Mesenchymal stem cell (in vitro differentiated cells and primary cell): ENCODE results near the gene RTCA.

ENCODE experiments used
- DNase-seq: peaks from one replicate; pipeline ENCODE4 v3.0.0-alpha.2; 2013
- H2AFZ ChIP-seq: one replicate; pipeline ENCODE4 v1.6.1; 2013; ENCODE audit warnings: low read depth, mild to moderate bottlenecking, control low read depth, inconsistent platforms, low read length, moderate library complexity
- H2AK5ac ChIP-seq: 2 replicates; pipeline ENCODE4 v1.6.1; 2013; ENCODE audit warnings: low read length, moderate library complexity, mild to moderate bottlenecking, inconsistent platforms; ENCODE audit not compliant: severe bottlenecking
- H2BK120ac ChIP-seq: one replicate; pipeline ENCODE4 v1.6.1; 2013; ENCODE audit warnings: low read depth, mild to moderate bottlenecking, inconsistent platforms, low read length, moderate library complexity
- H2BK12ac ChIP-seq, 2 experiments: one replicate each; pipeline ENCODE4 v1.6.1; 2013; ENCODE audit warnings: inconsistent platforms in 2 of 2, low read length in 2 of 2, mild to moderate bottlenecking in 2 of 2, moderate library complexity in 2 of 2, control low read depth in 1 of 2
- H2BK15ac ChIP-seq: one replicate; pipeline ENCODE4 v1.6.1; 2013; ENCODE audit warnings: mild to moderate bottlenecking, low read depth, inconsistent platforms; ENCODE audit not compliant: poor library complexity, severe bottlenecking
- H2BK5ac ChIP-seq: 2 replicates; pipeline ENCODE4 v1.6.1; 2013; ENCODE audit warnings: low read depth, mild to moderate bottlenecking, low read length, control low read depth, inconsistent platforms; ENCODE audit not compliant: poor library complexity, severe bottlenecking
- H3K14ac ChIP-seq, 2 experiments: one replicate each; pipeline ENCODE4 v1.6.1; 2013; ENCODE audit warnings: inconsistent platforms in 2 of 2, low read length in 2 of 2, control low read depth in 1 of 2, mild to moderate bottlenecking in 1 of 2, moderate library complexity in 1 of 2
- H3K18ac ChIP-seq, 2 experiments: one replicate each; pipeline ENCODE4 v1.6.1; 2013; ENCODE audit warnings: inconsistent platforms in 2 of 2, low read length in 2 of 2, control low read depth in 1 of 2, low read depth in 1 of 2, mild to moderate bottlenecking in 1 of 2
- H3K23ac ChIP-seq, 2 experiments: one replicate each; pipeline ENCODE4 v1.6.1; 2013; ENCODE audit warnings: inconsistent platforms in 2 of 2, low read length in 2 of 2, mild to moderate bottlenecking in 2 of 2, moderate library complexity in 2 of 2, control low read depth in 1 of 2
- H3K27ac ChIP-seq: 2 replicates; pipeline ENCODE4 v1.5.1; 2013; ENCODE audit warnings: mild to moderate bottlenecking, moderate library complexity, low read length, control low read depth, inconsistent platforms; ENCODE audit not compliant: poor library complexity, severe bottlenecking
- H3K27me3 ChIP-seq, 2 experiments: 2 replicates each; pipeline versions ENCODE4 v1.6.1 to v1.7.0; 2013; ENCODE audit warnings: low read length in 2 of 2, mild to moderate bottlenecking in 2 of 2, moderate library complexity in 2 of 2, control low read depth in 1 of 2, inconsistent platforms in 1 of 2; ENCODE audit not compliant: control insufficient read depth in 1 of 2, insufficient read depth in 1 of 2
- H3K36me3 ChIP-seq, 2 experiments: 2 replicates each; pipeline versions ENCODE4 v1.6.1 to v1.7.0; 2013; ENCODE audit warnings: low read length in 2 of 2, control low read depth in 1 of 2, inconsistent platforms in 1 of 2, low read depth in 1 of 2, mild to moderate bottlenecking in 1 of 2; ENCODE audit not compliant: insufficient read depth in 2 of 2, control insufficient read depth in 1 of 2
- H3K4ac ChIP-seq, 2 experiments: one replicate each; pipeline ENCODE4 v1.6.1; 2013; ENCODE audit warnings: inconsistent platforms in 2 of 2, low read length in 2 of 2, mild to moderate bottlenecking in 2 of 2, moderate library complexity in 2 of 2, control low read depth in 1 of 2, low read depth in 1 of 2
- H3K4me1 ChIP-seq: 2 replicates; pipeline ENCODE4 v1.6.1; 2013; ENCODE audit warnings: low read depth, low read length, control low read depth; ENCODE audit not compliant: control insufficient read depth, insufficient read depth
- H3K4me2 ChIP-seq: 2 replicates; pipeline ENCODE4 v1.6.1; 2013; ENCODE audit warnings: low read length, mild to moderate bottlenecking, inconsistent platforms; ENCODE audit not compliant: poor library complexity, severe bottlenecking
- H3K4me3 ChIP-seq, 2 experiments: 2 replicates each; pipeline versions ENCODE4 v1.5.1 to v1.7.0; 2013; ENCODE audit warnings: low read length in 2 of 2, mild to moderate bottlenecking in 2 of 2, control low read depth in 1 of 2, low read depth in 1 of 2; ENCODE audit not compliant: insufficient read depth in 1 of 2
- H3K79me1 ChIP-seq: replicated peaks from 2 replicates; pipeline ENCODE4 v1.6.1; 2013; ENCODE audit warnings: mild to moderate bottlenecking, control low read depth, low read length, inconsistent platforms; ENCODE audit not compliant: poor library complexity, severe bottlenecking
- H3K9ac ChIP-seq: 2 replicates; pipeline ENCODE4 v1.7.0; 2013; ENCODE audit warnings: mild to moderate bottlenecking, low read length, moderate library complexity
- H3K9me3 ChIP-seq: 2 replicates; pipeline ENCODE4 v1.7.0; 2013; ENCODE audit warnings: mild to moderate bottlenecking, low read length; ENCODE audit not compliant: control insufficient read depth
- H4K8ac ChIP-seq: one replicate; pipeline ENCODE4 v1.6.1; 2013; ENCODE audit warnings: inconsistent platforms, mild to moderate bottlenecking, low read length, moderate library complexity
- H4K91ac ChIP-seq: one replicate; pipeline ENCODE4 v1.6.1; 2013; ENCODE audit warnings: mild to moderate bottlenecking, low read length, inconsistent platforms
- WGBS: methylation state at CpG from one replicate; pipeline ENCODE4 v1.1.7; 2013; ENCODE audit warnings: mixed read lengths; 5-methylcytosine and 5-hydroxymethylcytosine counted together

Gene RTCA

DNA sequence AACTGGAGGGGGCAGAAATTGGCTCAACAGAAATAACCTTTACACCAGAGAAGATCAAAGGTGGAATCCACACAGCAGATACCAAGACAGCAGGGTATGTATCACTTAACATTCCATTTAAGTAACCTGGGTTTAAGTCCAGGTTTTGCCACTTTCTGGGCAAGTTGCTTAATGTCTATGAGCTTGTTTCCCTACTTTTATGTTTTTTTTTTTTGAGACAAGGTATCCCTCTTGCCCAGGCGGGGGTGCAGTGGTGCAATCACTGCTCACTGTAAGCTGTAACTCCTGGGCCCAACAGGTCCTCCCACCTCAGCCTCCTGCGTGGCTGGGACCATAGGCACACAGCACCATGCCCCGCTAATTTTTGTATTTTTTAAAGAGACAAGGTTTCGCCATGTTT is 2.2 kb downstream of the RTCA start:
- no peak for DNase-seq
- Histone ChIP-seq H2BK15ac (no peak overlapping the region), H3K14ac (no peak overlapping the region), H3K4me3 (no peak overlapping the region), H3K4ac (no peak overlapping the region), H3K9ac (peak overlapping the region; percentile 4), H2AK5ac (no peak overlapping the region), H2BK12ac (no peak overlapping the region), H3K4me2 (no peak overlapping the region), H4K8ac (no peak overlapping the region), H3K4me1 (peaks cover 2% of the 10 kb centered on the region), H3K9me3 (no peaks in the 10 kb centered on the region), H2AFZ (no peak overlapping the region), H2BK120ac (no peak overlapping the region), H3K18ac (no peak overlapping the region), H3K36me3 (peaks cover 20 to 55% of the 10 kb centered on the region in 2 experiments), H3K27ac (no peak overlapping the region), H3K79me1 (peaks cover 20% of the 10 kb centered on the region), H4K91ac (no peak overlapping the region), H3K27me3 (no peaks in the 10 kb centered on the region), H3K23ac (no peak overlapping the region), H2BK5ac (no peak overlapping the region)
- WGBS = over 99% methylated on average over 4 of the region's 4 CpGs

DNA sequence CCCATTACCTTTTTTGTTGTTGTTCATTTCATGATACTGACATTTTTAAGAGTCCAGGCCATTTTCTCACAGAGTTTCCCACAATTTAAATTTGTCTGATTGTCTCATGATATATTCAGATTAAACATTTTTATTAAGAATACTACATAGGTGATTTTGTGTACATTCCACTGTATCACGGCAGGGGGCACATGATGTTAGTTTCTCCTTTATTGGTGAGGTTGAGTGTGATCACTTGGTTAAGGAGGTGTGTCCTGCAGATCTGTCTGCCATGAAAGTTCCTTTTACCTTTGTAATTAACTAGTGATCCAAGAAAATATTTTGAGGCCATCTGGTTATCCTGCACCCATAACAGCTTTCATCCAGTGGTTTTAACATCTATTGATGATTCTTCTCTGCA is 11.8 kb downstream of the RTCA start:
- Histone ChIP-seq H3K18ac (no peak overlapping the region), H3K4me1 (no peaks in the 10 kb centered on the region), H2AK5ac (no peak overlapping the region), H2BK5ac (no peak overlapping the region), H3K4me3 (no peak overlapping the region), H3K79me1 (peaks cover 7% of the 10 kb centered on the region), H3K36me3 (peaks cover 13 to 98% of the 10 kb centered on the region in 2 experiments), H2BK120ac (no peak overlapping the region), H3K23ac (no peak overlapping the region), H4K8ac (no peak overlapping the region), H3K4me2 (no peak overlapping the region), H3K27ac (no peak overlapping the region), H3K9ac (no peak overlapping the region), H3K9me3 (no peaks in the 10 kb centered on the region), H2BK15ac (no peak overlapping the region), H2BK12ac (no peak overlapping the region), H4K91ac (no peak overlapping the region), H3K4ac (no peak overlapping the region), H2AFZ (no peak overlapping the region), H3K27me3 (no peaks in the 10 kb centered on the region), H3K14ac (no peak overlapping the region)
- 93% methylated on average over 1 of the region's 1 CpG for WGBS
- no peak for DNase-seq

DNA sequence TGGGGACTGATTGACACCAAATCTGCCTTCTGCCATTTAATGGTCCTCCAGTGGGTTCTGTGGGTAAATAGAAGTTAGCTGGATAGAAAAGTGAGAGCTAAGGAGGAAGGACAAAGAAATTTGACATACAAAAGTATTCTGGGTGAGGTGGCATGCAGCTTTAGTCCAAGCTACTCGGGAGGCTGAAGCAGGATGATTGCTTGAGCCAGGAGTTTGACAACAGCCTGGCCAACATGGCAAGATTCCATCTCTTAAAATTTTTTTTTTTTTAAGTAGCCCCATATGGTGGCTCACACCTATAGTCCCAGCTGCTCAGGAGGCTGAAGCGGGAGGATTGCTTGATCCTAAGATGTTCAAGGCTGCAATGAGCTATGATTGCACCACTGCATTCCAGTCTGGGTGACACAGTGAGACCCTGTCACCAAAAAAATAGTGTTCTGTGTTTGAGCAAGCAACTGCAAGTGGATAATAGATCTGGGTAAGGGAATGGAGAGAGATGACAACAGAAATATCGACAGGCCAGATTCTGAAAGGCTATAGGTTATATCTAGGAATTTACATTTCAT is 13.4 kb downstream of the RTCA start:
- Histone ChIP-seq H4K91ac (no peak overlapping the region), H2BK120ac (no peak overlapping the region), H3K9me3 (no peaks in the 10 kb centered on the region), H3K27me3 (no peaks in the 10 kb centered on the region), H3K4me2 (no peak overlapping the region), H2BK5ac (no peak overlapping the region), H4K8ac (no peak overlapping the region), H3K27ac (no peak overlapping the region), H3K79me1 (peaks cover 8% of the 10 kb centered on the region), H3K18ac (no peak overlapping the region), H3K23ac (no peak overlapping the region), H2AK5ac (no peak overlapping the region), H2BK12ac (no peak overlapping the region), H3K9ac (no peak overlapping the region), H2BK15ac (no peak overlapping the region), H3K36me3 (peaks cover 19 to 95% of the 10 kb centered on the region in 2 experiments), H3K4me3 (no peak overlapping the region), H2AFZ (no peak overlapping the region), H3K4ac (no peak overlapping the region), H3K14ac (no peak overlapping the region), H3K4me1 (no peaks in the 10 kb centered on the region)
- 98% methylated on average over 3 of the region's 3 CpGs for WGBS
- DNase-seq = no peak

DNA sequence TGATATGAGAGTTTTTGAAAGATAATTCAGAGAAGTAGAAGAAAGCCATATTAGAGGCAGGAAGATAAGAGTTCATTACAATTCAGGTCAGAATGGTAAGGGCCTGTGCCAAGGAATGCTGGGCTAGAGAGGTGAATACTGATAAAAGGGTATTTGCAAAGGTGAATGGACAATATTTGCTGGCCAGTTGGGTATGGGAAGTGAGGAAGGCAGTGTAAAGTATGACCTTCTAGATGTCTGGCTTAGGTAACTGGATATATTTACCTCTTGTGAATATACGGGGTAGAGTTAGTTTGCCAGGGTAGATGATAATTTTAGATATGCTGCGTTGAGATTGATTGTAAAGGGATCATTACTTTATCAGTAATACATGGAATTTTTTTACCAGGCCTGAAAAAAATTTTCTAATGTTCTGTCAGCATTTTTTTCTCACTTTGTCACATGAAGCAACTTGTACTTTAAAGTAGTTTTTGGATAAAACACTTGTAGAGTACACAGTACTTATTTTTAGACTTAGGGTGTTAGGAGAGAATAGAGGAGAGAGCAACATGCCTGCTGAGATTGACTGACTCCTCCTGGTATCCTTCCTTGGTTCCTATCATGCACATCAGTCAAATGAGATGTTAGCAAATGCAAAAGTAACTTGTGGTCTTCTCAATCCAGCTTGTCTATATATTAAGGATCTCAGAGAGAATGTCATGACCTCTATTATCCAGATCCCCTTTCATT is 14.1 kb downstream of the RTCA start:
- no peak overlapping the region for H2BK15ac ChIP-seq
- H2AFZ ChIP-seq = no peak overlapping the region
- no peak overlapping the region for H3K27ac ChIP-seq
- H2BK5ac ChIP-seq = no peak overlapping the region
- H3K27me3 ChIP-seq = no peaks in the 10 kb centered on the region
- H2AK5ac ChIP-seq = no peak overlapping the region
- H3K79me1 ChIP-seq = peaks cover 7% of the 10 kb centered on the region
- no peak overlapping the region for H3K9ac ChIP-seq
- no peak overlapping the region for H2BK12ac ChIP-seq
- no peak overlapping the region for H3K4ac ChIP-seq
- H4K8ac ChIP-seq = no peak overlapping the region
- no peak overlapping the region for H3K23ac ChIP-seq
- H3K36me3 ChIP-seq = peaks cover 22 to 95% of the 10 kb centered on the region in 2 experiments
- H3K14ac ChIP-seq = no peak overlapping the region
- H2BK120ac ChIP-seq = no peak overlapping the region
- no peak overlapping the region for H3K18ac ChIP-seq
- WGBS = no CpG with 5 or more reads among the region's 2 CpGs
- H3K4me1 ChIP-seq = no peaks in the 10 kb centered on the region
- no peak overlapping the region for H3K4me2 ChIP-seq
- H4K91ac ChIP-seq = no peak overlapping the region
- DNase-seq = no peak
- no peak overlapping the region for H3K4me3 ChIP-seq
- no peaks in the 10 kb centered on the region for H3K9me3 ChIP-seq
